ENCODE results near the gene PIK3AP1. TPM values are rescaled to one million over a fixed set of nuclear protein-coding genes. Genes with fewer than 3 reads are reported as not detected.

Gene PIK3AP1
- polyA plus RNA-seq, 1 experiment, result 0.04 TPM

GRCh38 chr10:96588060-96588554, 132.2 kb downstream of the PIK3AP1 start:
- CTCF ChIA-PET, result interaction anchor here (1.3 kb wide), 1 partner anchor 213 kb away, joined by 3 read pairs; no protein-coding TSS in a partner anchor
- Histone ChIP-seq H3K36me3 (ENCODE audit: control insufficient read depth, insufficient read depth, low read length) (no peaks in the 10 kb centered on the region), H3K4me3 (ENCODE audit: low read depth, low read length) (peak overlapping the region; percentile 96; the same call in 1 of the 2 replicates), H3K27me3 (ENCODE audit: control insufficient read depth, insufficient read depth, low read length) (no peaks in the 10 kb centered on the region)
- DNase-seq (ENCODE audit: low read depth), result no peak
- POLR2A ChIA-PET, result interaction anchor here (0.6 kb wide), 1 partner anchor 249 kb away, joined by 3 read pairs; no protein-coding TSS in a partner anchor
- TF ChIP-seq, protein P1, sequence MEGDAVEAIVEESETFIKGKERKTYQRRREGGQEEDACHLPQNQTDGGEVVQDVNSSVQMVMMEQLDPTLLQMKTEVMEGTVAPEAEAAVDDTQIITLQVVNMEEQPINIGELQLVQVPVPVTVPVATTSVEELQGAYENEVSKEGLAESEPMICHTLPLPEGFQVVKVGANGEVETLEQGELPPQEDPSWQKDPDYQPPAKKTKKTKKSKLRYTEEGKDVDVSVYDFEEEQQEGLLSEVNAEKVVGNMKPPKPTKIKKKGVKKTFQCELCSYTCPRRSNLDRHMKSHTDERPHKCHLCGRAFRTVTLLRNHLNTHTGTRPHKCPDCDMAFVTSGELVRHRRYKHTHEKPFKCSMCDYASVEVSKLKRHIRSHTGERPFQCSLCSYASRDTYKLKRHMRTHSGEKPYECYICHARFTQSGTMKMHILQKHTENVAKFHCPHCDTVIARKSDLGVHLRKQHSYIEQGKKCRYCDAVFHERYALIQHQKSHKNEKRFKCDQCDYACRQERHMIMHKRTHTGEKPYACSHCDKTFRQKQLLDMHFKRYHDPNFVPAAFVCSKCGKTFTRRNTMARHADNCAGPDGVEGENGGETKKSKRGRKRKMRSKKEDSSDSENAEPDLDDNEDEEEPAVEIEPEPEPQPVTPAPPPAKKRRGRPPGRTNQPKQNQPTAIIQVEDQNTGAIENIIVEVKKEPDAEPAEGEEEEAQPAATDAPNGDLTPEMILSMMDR (IDR thresholded peaks at IDR 0.05; ENCODE audit: insufficient read depth, low read depth, low read length), result no peak

GRCh38 chr10:96587264-96588059, 132.9 kb downstream of the PIK3AP1 start:
- POLR2A ChIA-PET, result interaction anchor here (0.6 kb wide), 2 partner anchors 13 to 250 kb away, joined by 3 read pairs; no protein-coding TSS in a partner anchor
- peak overlapping the region; percentile 96 for H3K4me3 ChIP-seq (ENCODE audit: low read depth, low read length)
- H3K27me3 ChIP-seq (ENCODE audit: control insufficient read depth, insufficient read depth, low read length), result no peaks in the 10 kb centered on the region
- peak; percentile 37 for DNase-seq (ENCODE audit: low read depth)
- no peaks in the 10 kb centered on the region for H3K36me3 ChIP-seq (ENCODE audit: control insufficient read depth, insufficient read depth, low read length)
- TF ChIP-seq, protein P1 (IDR thresholded peaks at IDR 0.05; ENCODE audit: insufficient read depth, low read depth, low read length), result 0 out of 2 replicates have a peak, but pooled peaks have one; percentile 5
- CTCF ChIA-PET, result no interaction called here

DNA sequence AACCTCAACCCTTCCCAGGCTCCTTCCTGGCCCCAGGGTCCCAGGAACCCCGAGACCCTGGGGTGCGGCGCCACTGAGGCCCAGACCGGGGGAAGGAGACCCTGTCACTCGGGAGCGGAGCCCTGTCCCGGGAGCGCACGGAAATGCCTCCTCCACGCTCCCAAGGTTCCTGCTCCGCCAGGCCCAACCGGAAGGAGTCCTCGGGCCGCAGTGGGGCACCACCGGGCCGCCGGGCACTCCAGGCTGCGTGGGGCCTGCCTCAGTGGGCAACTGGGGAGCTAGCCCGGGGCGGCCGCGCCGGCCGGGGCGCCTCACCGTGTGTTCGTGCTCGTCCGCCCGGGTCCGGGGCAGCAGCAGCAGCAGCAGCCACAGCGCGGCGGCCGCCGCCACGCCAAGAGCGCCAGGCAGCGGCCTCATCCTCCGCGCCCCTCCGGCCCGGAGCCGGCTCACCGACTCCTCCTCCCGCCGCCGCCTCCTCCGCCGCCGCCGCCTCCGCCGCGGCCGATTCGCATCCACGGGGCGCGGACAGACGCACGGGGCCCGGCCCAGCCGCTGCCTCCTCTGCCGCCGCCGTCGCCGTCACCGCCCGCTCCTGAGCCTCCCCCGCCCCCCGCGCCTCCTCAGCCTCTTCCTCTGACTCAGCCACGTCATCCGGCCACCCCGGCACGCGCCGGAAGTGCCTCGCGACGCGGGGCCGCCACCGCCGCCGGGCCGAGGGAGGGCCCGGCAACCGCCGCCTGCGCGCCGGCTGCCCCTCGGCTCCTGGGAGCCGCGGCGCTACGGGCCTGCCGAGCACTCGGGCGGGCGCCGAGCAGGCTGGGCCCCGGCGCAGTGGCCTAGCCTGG, 133.7 kb downstream of the PIK3AP1 start, which contains the start of gene TM9SF3:
Gene TM9SF3 (minus strand): TSS at position 594 of the 845 bp plus-strand sequence. CDS start 177 bp downstream, at position 417.
- Histone ChIP-seq H3K27me3 (ENCODE audit: control insufficient read depth, insufficient read depth, low read length) (no peaks in the 10 kb centered on the region), H3K36me3 (ENCODE audit: control insufficient read depth, insufficient read depth, low read length) (no peaks in the 10 kb centered on the region), H3K4me3 (ENCODE audit: low read depth, low read length) (peak within 1 kb of the TSS; percentile 96)
- TF ChIP-seq, protein P1 (IDR thresholded peaks at IDR 0.05; ENCODE audit: insufficient read depth, low read depth, low read length), result no peak
- ChIA-PET POLR2A (interaction anchor here (0.6 kb wide), 1 partner anchor 14 kb away, joined by 3 read pairs; no protein-coding TSS in a partner anchor), CTCF (no interaction called here)
- DNase-seq (ENCODE audit: low read depth), result peak; percentile 21

DNA sequence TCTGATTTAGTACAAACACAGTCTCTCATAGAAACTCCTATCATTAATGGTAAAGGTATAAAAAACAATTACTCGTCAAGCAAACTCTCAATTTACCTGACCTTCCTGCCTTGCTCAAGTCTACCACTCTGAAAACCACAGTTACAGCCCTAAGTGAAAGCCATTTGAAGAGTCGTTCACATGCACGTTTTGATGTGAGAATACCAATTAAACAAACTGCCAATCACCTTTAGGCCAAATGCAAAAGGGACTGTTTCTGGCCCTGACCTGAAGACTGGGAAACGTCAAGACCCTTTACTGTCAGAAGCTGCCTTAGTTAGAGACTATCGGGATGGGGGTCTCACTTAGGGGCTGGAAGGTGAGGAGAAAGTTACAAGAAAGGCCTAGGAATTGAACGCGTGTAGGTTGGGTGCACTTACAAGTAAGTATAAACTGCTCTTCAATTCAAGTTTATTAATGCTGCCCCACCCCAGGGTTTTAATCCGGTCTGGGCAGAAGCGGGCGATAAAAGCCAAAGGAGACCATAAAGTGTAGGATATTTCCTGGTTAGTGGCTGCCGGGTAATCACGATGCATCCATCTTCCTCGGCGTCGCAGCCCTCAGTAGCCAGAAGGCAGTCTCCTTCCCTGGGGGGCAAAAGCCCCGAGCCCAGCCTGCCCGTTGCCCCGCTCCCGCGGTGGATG, 134.4 kb downstream of the PIK3AP1 start:
- no peak for DNase-seq (ENCODE audit: low read depth)
- Histone ChIP-seq H3K4me3 (ENCODE audit: low read depth, low read length) (peak overlapping the region; percentile 96), H3K36me3 (ENCODE audit: control insufficient read depth, insufficient read depth, low read length) (no peaks in the 10 kb centered on the region), H3K27me3 (ENCODE audit: control insufficient read depth, insufficient read depth, low read length) (no peaks in the 10 kb centered on the region)
- POLR2A ChIA-PET, result no interaction called here
- TF ChIP-seq, protein P1 (IDR thresholded peaks at IDR 0.05; ENCODE audit: insufficient read depth, low read depth, low read length), result no peak
- CTCF ChIA-PET, result interaction anchor here (1.5 kb wide), 1 partner anchor 19 kb away, joined by 3 read pairs; no protein-coding TSS in a partner anchor
